Esophagus muscularis mucosa (tissue), 3 donors: ENCODE results near the gene RALA.

ENCODE experiments used
- POLR2AphosphoS5 ChIP-seq, 2 donors: sonication (generic); formaldehyde crosslinking; IDR thresholded peaks; one replicate each; pipeline ENCODE4 v1.6.1; 2017; ENCODE audit warnings: antibody characterized with exemption in 2 of 2
- TF ChIP-seq, protein P1 (sequence below), 3 experiments: fragments of 200-600 bp in 2 of 3; fragments of 450-650 bp in 1 of 3; sonication (generic) in 2 of 3; IDR thresholded peaks; one replicate each; pipeline ENCODE4 v1.5.1; 2017 to 2019; ENCODE audit warnings: antibody characterized with exemption in 3 of 3, mild to moderate bottlenecking in 2 of 3, moderate library complexity in 1 of 3

DNA sequence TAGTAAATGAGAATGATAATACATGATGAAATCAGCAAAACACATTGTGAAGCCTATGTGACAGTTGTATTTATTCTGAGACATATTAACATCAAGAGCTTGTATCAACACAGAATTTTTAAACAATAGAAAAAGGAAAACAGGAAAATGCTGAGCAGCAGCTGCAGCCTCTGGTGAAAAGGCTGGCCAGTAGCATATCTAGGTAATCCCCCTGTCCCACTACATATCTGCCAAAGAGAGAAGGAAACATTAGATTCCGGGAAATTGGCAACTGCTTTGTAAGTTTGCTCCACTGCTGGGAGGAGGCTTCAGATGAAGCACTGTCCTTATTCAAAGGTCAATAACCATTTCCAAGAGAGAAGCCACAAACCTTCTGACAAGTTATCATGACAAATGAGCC, 89.4 kb downstream of the RALA start:
- TF ChIP-seq, protein P1, sequence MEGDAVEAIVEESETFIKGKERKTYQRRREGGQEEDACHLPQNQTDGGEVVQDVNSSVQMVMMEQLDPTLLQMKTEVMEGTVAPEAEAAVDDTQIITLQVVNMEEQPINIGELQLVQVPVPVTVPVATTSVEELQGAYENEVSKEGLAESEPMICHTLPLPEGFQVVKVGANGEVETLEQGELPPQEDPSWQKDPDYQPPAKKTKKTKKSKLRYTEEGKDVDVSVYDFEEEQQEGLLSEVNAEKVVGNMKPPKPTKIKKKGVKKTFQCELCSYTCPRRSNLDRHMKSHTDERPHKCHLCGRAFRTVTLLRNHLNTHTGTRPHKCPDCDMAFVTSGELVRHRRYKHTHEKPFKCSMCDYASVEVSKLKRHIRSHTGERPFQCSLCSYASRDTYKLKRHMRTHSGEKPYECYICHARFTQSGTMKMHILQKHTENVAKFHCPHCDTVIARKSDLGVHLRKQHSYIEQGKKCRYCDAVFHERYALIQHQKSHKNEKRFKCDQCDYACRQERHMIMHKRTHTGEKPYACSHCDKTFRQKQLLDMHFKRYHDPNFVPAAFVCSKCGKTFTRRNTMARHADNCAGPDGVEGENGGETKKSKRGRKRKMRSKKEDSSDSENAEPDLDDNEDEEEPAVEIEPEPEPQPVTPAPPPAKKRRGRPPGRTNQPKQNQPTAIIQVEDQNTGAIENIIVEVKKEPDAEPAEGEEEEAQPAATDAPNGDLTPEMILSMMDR (IDR thresholded peaks at IDR 0.05), result no peak
- no peak for TF ChIP-seq POLR2AphosphoS5 (IDR thresholded peaks at IDR 0.05)
